Lower leg skin (tissue), 4 donors: ENCODE data around the gene TOGARAM2. TPM values are rescaled to one million over a fixed set of nuclear protein-coding genes. Genes with fewer than 3 reads are reported as not detected.

Source experiments
- DNase-seq, 2 donors: peaks; one replicate each; pipeline ENCODE4 v3.0.0-alpha.2; 2019; ENCODE audit warnings: low spot score in 2 of 2
- H3K4me3 ChIP-seq: fragments of 200-600 bp; sonication (generic); 2 replicates; pipeline ENCODE4 v1.5.1; 2017; ENCODE audit warnings: mild to moderate bottlenecking, low read depth; ENCODE audit not compliant: poor library complexity, severe bottlenecking
- POLR2A ChIP-seq, 2 donors: fragments of 450-650 bp; IDR thresholded peaks; one replicate each; pipeline ENCODE4 v1.6.1; 2016 to 2017; ENCODE audit warnings: antibody characterized with exemption in 2 of 2, mild to moderate bottlenecking in 1 of 2, moderate library complexity in 1 of 2
- WGBS, 2 donors: methylation state at CpG; one replicate each; pipeline ENCODE4 v1.1.5; 2018; 5-methylcytosine and 5-hydroxymethylcytosine counted together
- intact Hi-C: fragments of 100-400 bp; cut with DNase I; formaldehyde crosslinking; loops from one replicate; pipeline ENCODE4 v1.15.0; 2023; ENCODE audit warnings: low total_unique reads
- total RNA-seq, 4 donors: library from RNA; depleted of rRNA; stranded (reverse); fragments of >200 nt; gene quantifications; one replicate each; pipeline ENCODE4 v1.1.0, GENCODE V29; 2016
- TF ChIP-seq, protein P1 (sequence below), 3 donors: fragments of 450-650 bp; IDR thresholded peaks; one replicate each; pipeline ENCODE4 v1.5.1; 2016; ENCODE audit warnings: antibody characterized with exemption in 3 of 3, mild to moderate bottlenecking in 3 of 3, moderate library complexity in 2 of 3

TOGARAM2 gene
- 1 to 10 TPM in 3 of 4 donors, under 1 TPM in 1; 0.17 to 5.1 (median 1.7) TPM for total RNA-seq

GRCh38 chr2:28981016-28981441 is at the start of gene TOGARAM2:
TOGARAM2 (plus strand) TSS chr2:28981298; CDS start chr2:28994835, 13,537 bp downstream.
- WGBS, 2 donors, result 33 to 40% methylated on average over 3 to 8 of the region's 10 CpGs
- H3K4me3 ChIP-seq, result no peak within 1 kb of the TSS
- no peak for DNase-seq
- TF ChIP-seq POLR2A (IDR thresholded peaks at IDR 0.05), result no peak
- TF ChIP-seq, protein P1, sequence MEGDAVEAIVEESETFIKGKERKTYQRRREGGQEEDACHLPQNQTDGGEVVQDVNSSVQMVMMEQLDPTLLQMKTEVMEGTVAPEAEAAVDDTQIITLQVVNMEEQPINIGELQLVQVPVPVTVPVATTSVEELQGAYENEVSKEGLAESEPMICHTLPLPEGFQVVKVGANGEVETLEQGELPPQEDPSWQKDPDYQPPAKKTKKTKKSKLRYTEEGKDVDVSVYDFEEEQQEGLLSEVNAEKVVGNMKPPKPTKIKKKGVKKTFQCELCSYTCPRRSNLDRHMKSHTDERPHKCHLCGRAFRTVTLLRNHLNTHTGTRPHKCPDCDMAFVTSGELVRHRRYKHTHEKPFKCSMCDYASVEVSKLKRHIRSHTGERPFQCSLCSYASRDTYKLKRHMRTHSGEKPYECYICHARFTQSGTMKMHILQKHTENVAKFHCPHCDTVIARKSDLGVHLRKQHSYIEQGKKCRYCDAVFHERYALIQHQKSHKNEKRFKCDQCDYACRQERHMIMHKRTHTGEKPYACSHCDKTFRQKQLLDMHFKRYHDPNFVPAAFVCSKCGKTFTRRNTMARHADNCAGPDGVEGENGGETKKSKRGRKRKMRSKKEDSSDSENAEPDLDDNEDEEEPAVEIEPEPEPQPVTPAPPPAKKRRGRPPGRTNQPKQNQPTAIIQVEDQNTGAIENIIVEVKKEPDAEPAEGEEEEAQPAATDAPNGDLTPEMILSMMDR (IDR thresholded peaks at IDR 0.05), result no peak
- intact Hi-C loops, result no loop called here

DNA sequence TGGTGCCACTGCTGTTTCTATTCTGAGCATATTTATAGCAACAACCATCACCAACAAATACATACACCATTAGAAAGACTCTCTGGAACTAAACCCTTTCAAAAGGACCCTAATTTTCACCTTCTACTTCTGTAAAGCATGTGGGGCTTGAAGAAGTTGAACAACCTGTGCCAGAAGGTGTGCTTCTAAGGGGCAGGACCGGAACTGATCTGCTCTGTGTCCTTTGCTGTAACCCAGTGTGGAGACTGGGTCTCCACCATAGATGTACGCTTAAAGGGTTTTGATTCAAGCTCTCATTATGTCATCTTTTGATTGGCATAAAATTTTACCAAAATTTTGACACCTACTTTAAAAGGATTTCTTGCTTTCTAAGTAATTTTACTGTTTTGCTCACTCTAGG is 46.3 kb upstream of the TOGARAM2 start:
- no peak overlapping the region for H3K4me3 ChIP-seq
- DNase-seq, result no peak
- TF ChIP-seq POLR2A (IDR thresholded peaks at IDR 0.05), result no peak
- TF ChIP-seq, protein P1 (IDR thresholded peaks at IDR 0.05), result no peak
- intact Hi-C loops, result no loop called here
- WGBS, 2 donors, result 94 to 95% methylated on average over 2 of the region's 2 CpGs

- WGBS, 2 donors, result 83 to 96% methylated on average over 3 of the region's 3 CpGs
- no peak for DNase-seq
- no peak overlapping the region for H3K4me3 ChIP-seq
- intact Hi-C loops, result no loop called here
- TF ChIP-seq, protein P1 (IDR thresholded peaks at IDR 0.05), result no peak
- no peak for TF ChIP-seq POLR2A (IDR thresholded peaks at IDR 0.05)
These were observed 40.1 kb upstream of the TOGARAM2 start for GRCh38 chr2:28941008-28941407.

- no peak overlapping the region for H3K4me3 ChIP-seq
- intact Hi-C loops, result no loop called here
- DNase-seq, result no peak
- 80 to 81% methylated on average over 14 of the region's 14 CpGs for WGBS, 2 donors
- TF ChIP-seq POLR2A (IDR thresholded peaks at IDR 0.05), result no peak
- TF ChIP-seq, protein P1 (IDR thresholded peaks at IDR 0.05), result no peak
These were observed 36.4 kb upstream of the TOGARAM2 start for GRCh38 chr2:28944535-28945248.

DNA sequence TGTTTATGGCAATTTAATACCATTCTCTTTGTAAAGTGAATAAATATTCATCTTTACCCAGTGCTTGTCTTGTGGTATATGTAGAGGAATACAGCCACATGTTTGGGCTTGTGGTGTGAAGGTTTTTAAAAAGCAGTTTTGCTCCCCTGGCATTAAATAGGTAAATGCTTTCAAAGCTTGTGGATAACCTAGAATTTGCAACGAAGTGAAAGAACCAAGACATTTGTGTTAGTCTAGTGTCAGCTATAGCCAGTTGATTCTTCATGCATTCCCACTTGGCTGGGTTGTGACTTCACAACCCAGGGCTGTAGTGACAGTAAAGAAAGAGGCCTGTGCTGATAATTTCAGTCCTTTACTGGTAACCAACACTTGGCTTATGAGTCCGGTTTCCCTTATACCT is 32.9 kb upstream of the TOGARAM2 start:
- 82 to 84% methylated on average over 2 of the region's 2 CpGs for WGBS, 2 donors

More for the DNA sequence above, 32.9 kb upstream of the TOGARAM2 start:
- no peak for DNase-seq
- intact Hi-C loops, result no loop called here
- no peak overlapping the region for H3K4me3 ChIP-seq
- TF ChIP-seq POLR2A (IDR thresholded peaks at IDR 0.05), result no peak
- TF ChIP-seq, protein P1 (IDR thresholded peaks at IDR 0.05), result no peak
